GM12878 (cell line): ENCODE data around the gene NKD1. TPM values are rescaled to one million over a fixed set of nuclear protein-coding genes. Genes with fewer than 3 reads are reported as not detected.

Experiments
- ATAC-seq: fragments of 200-7000 bp; cut with Tn5 transposase; 3 replicates; pipeline ENCODE4 v1.9.1; 2020; ENCODE audit warnings: mild to moderate bottlenecking, moderate library complexity
- BruUV-seq: library from RNA; stranded (reverse); fragments of 400-500 nt; replicated peaks from 2 replicates; lab custom pipeline; 2021; lab: Mats Ljungman, UMichigan
- CTCF ChIA-PET: fragments of 300-600 bp; sonication (Branson Sonifier 250); formaldehyde crosslinking; extraction: SDS; loops from one replicate; lab custom pipeline; 2021; ENCODE audit warnings: inconsistent platforms; lab: Yijun Ruan, JAX
- POLR2A ChIA-PET: fragments of 350-600 bp; formaldehyde crosslinking; extraction: SDS; loops from one replicate; lab custom pipeline; 2021; ENCODE audit warnings: inconsistent platforms; lab: Charles Lee
- RAD21 ChIA-PET: fragments of 300-600 bp; sonication (Branson Sonifier 250); formaldehyde crosslinking; loops from one replicate; lab custom pipeline; 2023; ENCODE audit warnings: antibody characterized with exemption; ENCODE audit not compliant: unreplicated experiment; lab: Charles Lee
- SMC1A ChIA-PET: fragments of 300-600 bp; sonication (Branson Sonifier 250); formaldehyde crosslinking; loops from one replicate; lab custom pipeline; 2023; ENCODE audit not compliant: unreplicated experiment, uncharacterized antibody; lab: Charles Lee
- DNase-seq: peaks from one replicate; pipeline ENCODE4 v3.0.0-alpha.2; 2011; ENCODE audit warnings: low read depth, low spot score
- FAIRE-seq: peaks from 3 replicates; lab custom pipeline; 2011; peaks lifted over from hg19 to GRCh38; lab: Jason Lieb, UNC
- H2AFZ ChIP-seq: 2 replicates; pipeline ENCODE4 v1.6.0; 2011; ENCODE audit warnings: low read depth, low read length, control low read depth; ENCODE audit not compliant: control insufficient read depth
- H3K27ac ChIP-seq: 2 replicates; pipeline ENCODE4 v1.5.1; 2011; ENCODE audit warnings: control low read depth; ENCODE audit not compliant: control insufficient read depth, insufficient read depth
- H3K27me3 ChIP-seq, 2 experiments: replicated peaks in 1 of 2; 2 replicates each; pipeline versions ENCODE4 v1.6.0 to v1.6.1; 2011; ENCODE audit warnings: low read length in 1 of 2; ENCODE audit not compliant: control insufficient read depth in 2 of 2, insufficient read depth in 2 of 2
- H3K36me3 ChIP-seq, 2 experiments: 2 replicates each; pipeline ENCODE4 v1.5.1; 2011; ENCODE audit warnings: low read length in 1 of 2; ENCODE audit not compliant: control insufficient read depth in 2 of 2, insufficient read depth in 2 of 2
- H3K4me1 ChIP-seq: 2 replicates; pipeline ENCODE4 v1.6.1; 2011; ENCODE audit warnings: mild to moderate bottlenecking, low read length, moderate library complexity, mixed read lengths; ENCODE audit not compliant: control insufficient read depth, insufficient read depth
- H3K4me2 ChIP-seq: 2 replicates; pipeline ENCODE4 v1.6.0; 2011; ENCODE audit warnings: control low read depth; ENCODE audit not compliant: control insufficient read depth, insufficient read depth
- H3K4me3 ChIP-seq: fragments of 200-600 bp; sonication (generic); 2 replicates; pipeline ENCODE4 v1.5.1; 2016
- H3K79me2 ChIP-seq: 2 replicates; pipeline ENCODE4 v1.6.0; 2011; ENCODE audit warnings: low read length; ENCODE audit not compliant: control insufficient read depth, insufficient read depth
- H3K9ac ChIP-seq: 2 replicates; pipeline ENCODE4 v1.8.0; 2011; ENCODE audit warnings: low read length, control low read depth, mixed read lengths; ENCODE audit not compliant: control insufficient read depth, insufficient read depth
- H3K9me3 ChIP-seq: replicated peaks from 3 replicates; pipeline ENCODE4 v1.5.1; 2011; ENCODE audit warnings: mild to moderate bottlenecking, low read length; ENCODE audit not compliant: control insufficient read depth, insufficient read depth
- H4K20me1 ChIP-seq: 2 replicates; pipeline ENCODE4 v1.6.0; 2011; ENCODE audit not compliant: control insufficient read depth, insufficient read depth
- CHD2 ChIP-seq: IDR thresholded peaks from 2 replicates; pipeline ENCODE4 v1.6.1; 2011; ENCODE audit warnings: low read depth, low read length, improper control_type of control experiment, borderline replicate concordance
- EGR1 ChIP-seq, 2 experiments: IDR thresholded peaks; 1 replicate in 1 of 2; 2 replicates in 1 of 2; pipeline ENCODE4 v1.6.1; 2011 to 2012; ENCODE audit warnings: low read depth in 2 of 2, low read length in 2 of 2, borderline replicate concordance in 1 of 2, mild to moderate bottlenecking in 1 of 2, moderate library complexity in 1 of 2
- RB1 ChIP-seq: fragments of 450-650 bp; formaldehyde crosslinking; IDR thresholded peaks from 2 replicates; pipeline ENCODE4 v1.6.1; 2017; ENCODE audit warnings: mild to moderate bottlenecking, borderline replicate concordance
- SMAD5 ChIP-seq: IDR thresholded peaks from 2 replicates; pipeline ENCODE4 v1.6.1; 2016; ENCODE audit warnings: antibody characterized with exemption, low read depth
- STAT1 ChIP-seq: fragments of 450-650 bp; conservative IDR thresholded peaks from 2 replicates; pipeline ENCODE4 v1.6.1; 2014; ENCODE audit warnings: antibody characterized with exemption, mild to moderate bottlenecking
- ZBED1 ChIP-seq: IDR thresholded peaks from 2 replicates; pipeline ENCODE4 v1.6.1; 2016; ENCODE audit warnings: borderline replicate concordance
- WGBS: methylation state at CpG from one replicate; pipeline ENCODE4 v1.1.6; 2016; ENCODE audit warnings: low lambda C conversion rate; ENCODE audit not compliant: insufficient replicate concordance, insufficient coverage; ENCODE audit errors: missing lambda C conversion rate; 5-methylcytosine and 5-hydroxymethylcytosine counted together
- in situ Hi-C: fragments of 300-500 bp; cut with MboI; formaldehyde crosslinking; loops from 9 replicates; pipeline ENCODE4 v1.14.3; 2018; ENCODE audit warnings: mixed read lengths
- intact Hi-C: fragments of 100-400 bp; cut with micrococcal nuclease; formaldehyde crosslinking; loops from one replicate; pipeline ENCODE4 v1.14.2; 2022; ENCODE audit not compliant: unreplicated experiment
- polyA plus RNA-seq, 11 experiments: library from polyadenylated mRNA; depleted of rRNA in 4 of 11; unstranded in 6 of 11; stranded (reverse) in 5 of 11; fragments of >200 nt; fragmentation: Nextera tagmentation in 4 of 11; fragmentation: Illumina TruSeq in 1 of 11; extraction: Ambion mirVana in 4 of 11; extraction: Trizol in 1 of 11; gene quantifications; 1 replicate in 1 of 11; 2 replicates in 10 of 11; pipeline versions ENCODE4 v1.2.1 to v1.2.3, GENCODE V29; 2011 to 2016; ENCODE audit warnings: inconsistent platforms in 2 of 11, missing spikeins in 2 of 11, low read depth in 1 of 11
- total RNA-seq, 4 experiments: library from RNA; depleted of rRNA in 3 of 4; stranded (reverse); fragments of >200 nt in 3 of 4; fragmentation: Illumina TruSeq in 1 of 4; extraction: Trizol in 1 of 4; gene quantifications; 2 replicates each; pipeline versions ENCODE4 v1.2.1 to v1.2.3, GENCODE V29; 2013 to 2021
- TF ChIP-seq, protein P1 (sequence below): fragments of 150-350 bp; IDR thresholded peaks from 2 replicates; pipeline ENCODE4 v1.6.1; 2014; ENCODE audit warnings: mild to moderate bottlenecking, low read depth, low read length
- TF ChIP-seq, protein P2 (sequence below): fragments of 450-650 bp; formaldehyde crosslinking; IDR thresholded peaks from 2 replicates; pipeline ENCODE4 v1.5.0; 2022; ENCODE audit warnings: mild to moderate bottlenecking, missing genetic modification characterization

The NKD1 gene
- total and polyA plus RNA-seq, 10 of the 15 experiments (the other 5 are each of a cell fraction or from before 2014, with no cell fraction given) = under 0.01 to 0.49 (median 0.04) TPM; not detected in 2

DNA sequence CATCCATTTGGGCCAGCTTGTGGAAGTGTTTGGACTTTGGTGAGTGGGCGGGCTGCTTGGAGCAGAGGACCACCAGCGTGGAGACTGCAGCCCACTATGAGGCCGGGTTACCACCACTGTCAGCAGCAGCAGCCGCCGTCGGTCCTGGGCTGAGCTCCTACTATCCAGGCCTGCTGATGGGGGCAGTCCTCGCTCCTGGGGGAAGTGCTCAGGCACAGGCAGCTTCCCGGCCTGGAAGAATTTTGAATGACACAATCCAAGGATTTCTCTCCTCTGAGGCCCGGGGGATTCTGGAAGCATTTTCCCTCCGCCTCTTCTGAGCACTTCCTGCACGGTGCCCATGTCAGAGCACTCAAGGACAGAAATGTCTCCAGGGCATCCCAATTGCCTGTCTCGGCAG is 139.9 kb downstream of the NKD1 start:
- in situ Hi-C loops = no loop called here
- no TSS peak for BruUV-seq
- intact Hi-C loops = no loop called here

More for the DNA sequence above, 139.9 kb downstream of the NKD1 start:
- FAIRE-seq = no peak
- Histone ChIP-seq H3K9me3 (no peaks in the 10 kb centered on the region), H3K79me2 (no peaks in the 10 kb centered on the region; the same call in 1 of the 2 replicates), H4K20me1 (no peaks in the 10 kb centered on the region), H3K9ac (no peak overlapping the region), H3K4me3 (no peak overlapping the region), H3K4me2 (no peak overlapping the region), H3K36me3 (no peaks in the 10 kb centered on the region), H3K4me1 (peaks cover 42% of the 10 kb centered on the region), H3K27ac (no peak overlapping the region), H2AFZ (no peak overlapping the region), H3K27me3 (no peaks in the 10 kb centered on the region)
- ChIA-PET SMC1A (interaction anchor here (1.8 to 24.8 kb wide), 4 partner anchors 9 to 62 kb away, joined by 4 to 600 read pairs (median 97); partner anchors contain the start of genes CYLD and NOD2), CTCF (interaction anchor here (0.6 to 1.0 kb wide), 2 partner anchors 11 to 178 kb away, joined by 3 to 4 read pairs; no protein-coding TSS in a partner anchor), RAD21 (interaction anchor here (8.0 kb wide), 1 partner anchor 10 kb away, joined by 121 read pairs; no protein-coding TSS in a partner anchor), POLR2A (interaction anchor here (5.8 to 8.0 kb wide), 2 partner anchors 8 to 57 kb away, joined by 27 to 116 read pairs; no protein-coding TSS in a partner anchor)
- TF ChIP-seq RB1 = no peak
- TF ChIP-seq CHD2 = no peak
- TF ChIP-seq EGR1 (IDR thresholded peaks at IDR 0.05; ENCODE audit: borderline replicate concordance in 1 of 2, low read depth in 2 of 2, low read length in 2 of 2) = no peak
- TF ChIP-seq, protein P1, sequence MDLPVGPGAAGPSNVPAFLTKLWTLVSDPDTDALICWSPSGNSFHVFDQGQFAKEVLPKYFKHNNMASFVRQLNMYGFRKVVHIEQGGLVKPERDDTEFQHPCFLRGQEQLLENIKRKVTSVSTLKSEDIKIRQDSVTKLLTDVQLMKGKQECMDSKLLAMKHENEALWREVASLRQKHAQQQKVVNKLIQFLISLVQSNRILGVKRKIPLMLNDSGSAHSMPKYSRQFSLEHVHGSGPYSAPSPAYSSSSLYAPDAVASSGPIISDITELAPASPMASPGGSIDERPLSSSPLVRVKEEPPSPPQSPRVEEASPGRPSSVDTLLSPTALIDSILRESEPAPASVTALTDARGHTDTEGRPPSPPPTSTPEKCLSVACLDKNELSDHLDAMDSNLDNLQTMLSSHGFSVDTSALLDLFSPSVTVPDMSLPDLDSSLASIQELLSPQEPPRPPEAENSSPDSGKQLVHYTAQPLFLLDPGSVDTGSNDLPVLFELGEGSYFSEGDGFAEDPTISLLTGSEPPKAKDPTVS = no peak
- no peak for TF ChIP-seq ZBED1
- TF ChIP-seq, protein P2, sequence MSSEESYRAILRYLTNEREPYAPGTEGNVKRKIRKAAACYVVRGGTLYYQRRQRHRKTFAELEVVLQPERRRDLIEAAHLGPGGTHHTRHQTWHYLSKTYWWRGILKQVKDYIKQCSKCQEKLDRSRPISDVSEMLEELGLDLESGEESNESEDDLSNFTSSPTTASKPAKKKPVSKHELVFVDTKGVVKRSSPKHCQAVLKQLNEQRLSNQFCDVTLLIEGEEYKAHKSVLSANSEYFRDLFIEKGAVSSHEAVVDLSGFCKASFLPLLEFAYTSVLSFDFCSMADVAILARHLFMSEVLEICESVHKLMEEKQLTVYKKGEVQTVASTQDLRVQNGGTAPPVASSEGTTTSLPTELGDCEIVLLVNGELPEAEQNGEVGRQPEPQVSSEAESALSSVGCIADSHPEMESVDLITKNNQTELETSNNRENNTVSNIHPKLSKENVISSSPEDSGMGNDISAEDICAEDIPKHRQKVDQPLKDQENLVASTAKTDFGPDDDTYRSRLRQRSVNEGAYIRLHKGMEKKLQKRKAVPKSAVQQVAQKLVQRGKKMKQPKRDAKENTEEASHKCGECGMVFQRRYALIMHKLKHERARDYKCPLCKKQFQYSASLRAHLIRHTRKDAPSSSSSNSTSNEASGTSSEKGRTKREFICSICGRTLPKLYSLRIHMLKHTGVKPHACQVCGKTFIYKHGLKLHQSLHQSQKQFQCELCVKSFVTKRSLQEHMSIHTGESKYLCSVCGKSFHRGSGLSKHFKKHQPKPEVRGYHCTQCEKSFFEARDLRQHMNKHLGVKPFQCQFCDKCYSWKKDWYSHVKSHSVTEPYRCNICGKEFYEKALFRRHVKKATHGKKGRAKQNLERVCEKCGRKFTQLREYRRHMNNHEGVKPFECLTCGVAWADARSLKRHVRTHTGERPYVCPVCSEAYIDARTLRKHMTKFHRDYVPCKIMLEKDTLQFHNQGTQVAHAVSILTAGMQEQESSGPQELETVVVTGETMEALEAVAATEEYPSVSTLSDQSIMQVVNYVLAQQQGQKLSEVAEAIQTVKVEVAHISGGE (CRISPR knock-in tag) = no peak
- no peak for TF ChIP-seq SMAD5
- TF ChIP-seq STAT1 = no peak
- ATAC-seq = no peak
- 76% methylated on average over 12 of the region's 12 CpGs for WGBS
- DNase-seq = no peak
